ENCODE results near the gene IL17RA.

The IL17RA gene

GRCh38 chr22:17095538-17095937 is 10.7 kb downstream of the IL17RA start:
- Histone ChIP-seq H3K4me3 (ENCODE audit: low read length) (no peak overlapping the region), H3K4ac (ENCODE audit: low read depth, low read length) (no peak overlapping the region), H2BK120ac (ENCODE audit: low read depth, low read length) (no peak overlapping the region), H3K36me3 (ENCODE audit: control insufficient read depth, insufficient read depth, low read length) (peaks cover 2% of the 10 kb centered on the region), H3K56ac (ENCODE audit: low read length) (no peak overlapping the region), H4K8ac (ENCODE audit: low read depth, low read length) (no peak overlapping the region), H4K5ac (ENCODE audit: low read length) (no peak overlapping the region), H3K23ac (ENCODE audit: low read length) (no peak overlapping the region), H2BK15ac (replicated peaks; ENCODE audit: low read depth) (no peak overlapping the region), H3K9ac (ENCODE audit: low read length) (no peak overlapping the region), H3K4me2 (ENCODE audit: low read length) (no peak overlapping the region), H2AK5ac (ENCODE audit: low read length) (no peak overlapping the region), H3K27me3 (ENCODE audit: insufficient read depth, low read length, poor library complexity) (no peaks in the 10 kb centered on the region), H3K79me2 (ENCODE audit: control insufficient read depth, insufficient read depth, low read length) (peaks cover 5% of the 10 kb centered on the region), H3K4me1 (ENCODE audit: control insufficient read depth, low read depth, low read length) (no peaks in the 10 kb centered on the region), H3K27ac (ENCODE audit: low read depth, low read length) (no peak overlapping the region), H3K79me1 (ENCODE audit: low read length) (peaks cover 10% of the 10 kb centered on the region), H3K18ac (ENCODE audit: low read length) (no peak overlapping the region), H2BK5ac (ENCODE audit: low read length) (no peak overlapping the region)
- no peak for DNase-seq
- WGBS (ENCODE audit: extremely low coverage, insufficient coverage, low lambda C conversion rate) = no CpG with 5 or more reads among the region's 6 CpGs

GRCh38 chr22:17096071-17096470 is 11.3 kb downstream of the IL17RA start:
- peaks cover 3% of the 10 kb centered on the region for H3K79me2 ChIP-seq (ENCODE audit: control insufficient read depth, insufficient read depth, low read length)
- H3K36me3 ChIP-seq (ENCODE audit: control insufficient read depth, insufficient read depth, low read length) = peaks cover 2% of the 10 kb centered on the region
- no peak for DNase-seq
- no peak overlapping the region for H2BK5ac ChIP-seq (ENCODE audit: low read length)
- H4K8ac ChIP-seq (ENCODE audit: low read depth, low read length) = no peak overlapping the region
- H4K5ac ChIP-seq (ENCODE audit: low read length) = no peak overlapping the region
- no CpG with 5 or more reads among the region's 7 CpGs for WGBS (ENCODE audit: extremely low coverage, insufficient coverage, low lambda C conversion rate)
- H3K9ac ChIP-seq (ENCODE audit: low read length) = no peak overlapping the region
- peaks cover 8% of the 10 kb centered on the region for H3K79me1 ChIP-seq (ENCODE audit: low read length)
- no peak overlapping the region for H3K4ac ChIP-seq (ENCODE audit: low read depth, low read length)
- H3K4me2 ChIP-seq (ENCODE audit: low read length) = no peak overlapping the region
- no peak overlapping the region for H3K18ac ChIP-seq (ENCODE audit: low read length)
- no peak overlapping the region for H3K27ac ChIP-seq (ENCODE audit: low read depth, low read length)
- no peaks in the 10 kb centered on the region for H3K4me1 ChIP-seq (ENCODE audit: control insufficient read depth, low read depth, low read length)
- H3K4me3 ChIP-seq (ENCODE audit: low read length) = no peak overlapping the region
- H3K23ac ChIP-seq (ENCODE audit: low read length) = no peak overlapping the region
- no peak overlapping the region for H2AK5ac ChIP-seq (ENCODE audit: low read length)
- no peaks in the 10 kb centered on the region for H3K27me3 ChIP-seq (ENCODE audit: insufficient read depth, low read length, poor library complexity)
- H2BK120ac ChIP-seq (ENCODE audit: low read depth, low read length) = no peak overlapping the region
- no peak overlapping the region for H2BK15ac ChIP-seq (replicated peaks; ENCODE audit: low read depth)
- H3K56ac ChIP-seq (ENCODE audit: low read length) = no peak overlapping the region

- no peak overlapping the region for H2BK15ac ChIP-seq (replicated peaks; ENCODE audit: low read depth)
- peaks cover 4% of the 10 kb centered on the region for H3K36me3 ChIP-seq (ENCODE audit: control insufficient read depth, insufficient read depth, low read length)
- H3K23ac ChIP-seq (ENCODE audit: low read length) = no peak overlapping the region
- H2AK5ac ChIP-seq (ENCODE audit: low read length) = no peak overlapping the region
- no peak overlapping the region for H3K9ac ChIP-seq (ENCODE audit: low read length)
- DNase-seq = no peak
- peaks cover 8% of the 10 kb centered on the region for H3K79me1 ChIP-seq (ENCODE audit: low read length)
- H3K56ac ChIP-seq (ENCODE audit: low read length) = no peak overlapping the region
- H3K4me1 ChIP-seq (ENCODE audit: control insufficient read depth, low read depth, low read length) = no peaks in the 10 kb centered on the region
- no peak overlapping the region for H3K27ac ChIP-seq (ENCODE audit: low read depth, low read length)
- H2BK5ac ChIP-seq (ENCODE audit: low read length) = no peak overlapping the region
- H3K27me3 ChIP-seq (ENCODE audit: insufficient read depth, low read length, poor library complexity) = no peaks in the 10 kb centered on the region
- no peak overlapping the region for H3K18ac ChIP-seq (ENCODE audit: low read length)
- no peak overlapping the region for H3K4ac ChIP-seq (ENCODE audit: low read depth, low read length)
- H2BK120ac ChIP-seq (ENCODE audit: low read depth, low read length) = no peak overlapping the region
- no peak overlapping the region for H4K8ac ChIP-seq (ENCODE audit: low read depth, low read length)
- H3K4me3 ChIP-seq (ENCODE audit: low read length) = no peak overlapping the region
- H3K79me2 ChIP-seq (ENCODE audit: control insufficient read depth, insufficient read depth, low read length) = peaks cover 3% of the 10 kb centered on the region
- H4K5ac ChIP-seq (ENCODE audit: low read length) = no peak overlapping the region
- no peak overlapping the region for H3K4me2 ChIP-seq (ENCODE audit: low read length)
- no CpG with 5 or more reads among the region's 6 CpGs for whole genome bisulfite sequencing (ENCODE audit: extremely low coverage, insufficient coverage, low lambda C conversion rate)
Measured at GRCh38 chr22:17097062-17097461, 12.3 kb downstream of the IL17RA start.

- H4K8ac ChIP-seq (ENCODE audit: low read depth, low read length) = no peak overlapping the region
- no peak overlapping the region for H2AK5ac ChIP-seq (ENCODE audit: low read length)
- H3K23ac ChIP-seq (ENCODE audit: low read length) = no peak overlapping the region
- H4K5ac ChIP-seq (ENCODE audit: low read length) = no peak overlapping the region
- no peak overlapping the region for H3K18ac ChIP-seq (ENCODE audit: low read length)
- DNase-seq = no peak
- no peak overlapping the region for H3K56ac ChIP-seq (ENCODE audit: low read length)
- no peaks in the 10 kb centered on the region for H3K4me1 ChIP-seq (ENCODE audit: control insufficient read depth, low read depth, low read length)
- no peak overlapping the region for H3K4ac ChIP-seq (ENCODE audit: low read depth, low read length)
- WGBS (ENCODE audit: extremely low coverage, insufficient coverage, low lambda C conversion rate) = no CpG with 5 or more reads among the region's 6 CpGs
- no peaks in the 10 kb centered on the region for H3K27me3 ChIP-seq (ENCODE audit: insufficient read depth, low read length, poor library complexity)
- no peak overlapping the region for H2BK5ac ChIP-seq (ENCODE audit: low read length)
- H3K79me2 ChIP-seq (ENCODE audit: control insufficient read depth, insufficient read depth, low read length) = peaks cover 3% of the 10 kb centered on the region
- peaks cover 7% of the 10 kb centered on the region for H3K36me3 ChIP-seq (ENCODE audit: control insufficient read depth, insufficient read depth, low read length)
- H3K9ac ChIP-seq (ENCODE audit: low read length) = no peak overlapping the region
- no peak overlapping the region for H2BK120ac ChIP-seq (ENCODE audit: low read depth, low read length)
- H3K4me3 ChIP-seq (ENCODE audit: low read length) = no peak overlapping the region
- peaks cover 8% of the 10 kb centered on the region for H3K79me1 ChIP-seq (ENCODE audit: low read length)
- H3K4me2 ChIP-seq (ENCODE audit: low read length) = no peak overlapping the region
- H2BK15ac ChIP-seq (replicated peaks; ENCODE audit: low read depth) = no peak overlapping the region
- H3K27ac ChIP-seq (ENCODE audit: low read depth, low read length) = no peak overlapping the region
Measured at GRCh38 chr22:17097701-17098100, 12.9 kb downstream of the IL17RA start.

GRCh38 chr22:17098379-17098819 is 13.6 kb downstream of the IL17RA start:
- Histone ChIP-seq H2BK120ac (ENCODE audit: low read depth, low read length) (no peak overlapping the region), H3K27ac (ENCODE audit: low read depth, low read length) (no peak overlapping the region), H3K23ac (ENCODE audit: low read length) (no peak overlapping the region), H3K9ac (ENCODE audit: low read length) (no peak overlapping the region), H4K5ac (ENCODE audit: low read length) (no peak overlapping the region), H3K79me1 (ENCODE audit: low read length) (peaks cover 8% of the 10 kb centered on the region), H3K27me3 (ENCODE audit: insufficient read depth, low read length, poor library complexity) (no peaks in the 10 kb centered on the region), H3K79me2 (ENCODE audit: control insufficient read depth, insufficient read depth, low read length) (peaks cover 3% of the 10 kb centered on the region), H3K4me1 (ENCODE audit: control insufficient read depth, low read depth, low read length) (no peaks in the 10 kb centered on the region), H2AK5ac (ENCODE audit: low read length) (no peak overlapping the region), H3K18ac (ENCODE audit: low read length) (no peak overlapping the region), H4K8ac (ENCODE audit: low read depth, low read length) (no peak overlapping the region), H2BK15ac (replicated peaks; ENCODE audit: low read depth) (no peak overlapping the region), H3K4ac (ENCODE audit: low read depth, low read length) (no peak overlapping the region), H3K4me2 (ENCODE audit: low read length) (no peak overlapping the region), H3K4me3 (ENCODE audit: low read length) (no peak overlapping the region), H2BK5ac (ENCODE audit: low read length) (no peak overlapping the region), H3K36me3 (ENCODE audit: control insufficient read depth, insufficient read depth, low read length) (peaks cover 7% of the 10 kb centered on the region), H3K56ac (ENCODE audit: low read length) (no peak overlapping the region)
- no CpG with 5 or more reads among the region's 7 CpGs for WGBS (ENCODE audit: extremely low coverage, insufficient coverage, low lambda C conversion rate)
- DNase-seq = no peak

GRCh38 chr22:17100621-17101020 is 15.8 kb downstream of the IL17RA start:
- H3K4ac ChIP-seq (ENCODE audit: low read depth, low read length) = no peak overlapping the region
- H3K23ac ChIP-seq (ENCODE audit: low read length) = no peak overlapping the region
- no peak overlapping the region for H2BK15ac ChIP-seq (replicated peaks; ENCODE audit: low read depth)
- peaks cover 7% of the 10 kb centered on the region for H3K36me3 ChIP-seq (ENCODE audit: control insufficient read depth, insufficient read depth, low read length)
- DNase-seq = no peak
- H3K79me2 ChIP-seq (ENCODE audit: control insufficient read depth, insufficient read depth, low read length) = peaks cover 3% of the 10 kb centered on the region
- H2AK5ac ChIP-seq (ENCODE audit: low read length) = no peak overlapping the region
- peaks cover 5% of the 10 kb centered on the region for H3K79me1 ChIP-seq (ENCODE audit: low read length)
- H3K4me1 ChIP-seq (ENCODE audit: control insufficient read depth, low read depth, low read length) = no peaks in the 10 kb centered on the region
- no peak overlapping the region for H3K27ac ChIP-seq (ENCODE audit: low read depth, low read length)
- no peak overlapping the region for H3K4me2 ChIP-seq (ENCODE audit: low read length)
- no peak overlapping the region for H3K9ac ChIP-seq (ENCODE audit: low read length)
- no peak overlapping the region for H4K5ac ChIP-seq (ENCODE audit: low read length)
- H3K27me3 ChIP-seq (ENCODE audit: insufficient read depth, low read length, poor library complexity) = no peaks in the 10 kb centered on the region
- H2BK5ac ChIP-seq (ENCODE audit: low read length) = no peak overlapping the region
- no peak overlapping the region for H2BK120ac ChIP-seq (ENCODE audit: low read depth, low read length)
- WGBS (ENCODE audit: extremely low coverage, insufficient coverage, low lambda C conversion rate) = no CpG with 5 or more reads among the region's 6 CpGs
- H4K8ac ChIP-seq (ENCODE audit: low read depth, low read length) = no peak overlapping the region
- no peak overlapping the region for H3K4me3 ChIP-seq (ENCODE audit: low read length)
- no peak overlapping the region for H3K18ac ChIP-seq (ENCODE audit: low read length)
- H3K56ac ChIP-seq (ENCODE audit: low read length) = no peak overlapping the region

Data from mesendoderm (in vitro differentiated cells).